Epidermal melanocyte (primary cell): Measurements from ENCODE around the gene LCN15.
"Not testable (repeated sequence)": the region's sequence is repeated elsewhere in the genome, so short reads cannot be mapped to it uniquely, and the experiment has no call there.

Source experiments
- DNase-seq: peaks from one replicate; pipeline ENCODE4 v3.0.0; 2011; ENCODE audit warnings: low spot score; ENCODE audit not compliant: insufficient read length

Gene LCN15

DNA sequence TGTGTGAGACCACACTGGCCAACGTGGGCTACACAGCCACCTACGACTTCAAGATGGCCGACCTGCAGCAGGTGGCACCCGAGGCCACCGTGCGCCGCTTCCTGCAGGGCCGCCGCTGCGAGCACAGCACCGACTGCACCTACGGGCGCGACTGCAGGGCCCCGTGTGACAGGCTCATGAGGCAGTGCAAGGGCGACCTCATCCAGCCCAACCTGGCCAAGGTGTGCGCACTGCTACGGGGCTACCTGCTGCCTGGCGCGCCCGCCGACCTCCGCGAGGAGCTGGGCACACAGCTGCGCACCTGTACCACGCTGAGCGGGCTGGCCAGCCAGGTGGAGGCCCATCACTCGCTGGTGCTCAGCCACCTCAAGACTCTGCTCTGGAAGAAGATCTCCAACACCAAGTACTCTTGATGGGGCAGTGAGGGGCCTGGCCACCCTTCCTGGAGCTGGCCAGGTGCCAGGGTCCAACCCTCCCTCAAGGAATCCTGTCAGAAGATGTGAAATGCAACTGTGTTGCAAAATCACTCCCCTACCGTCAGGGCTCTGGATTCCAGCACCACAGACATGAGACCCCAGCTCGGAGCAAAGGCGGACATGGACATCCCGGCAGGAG, 40.8 kb downstream of the LCN15 start:
- DNase-seq, result no peak

- DNase-seq, result no peak
Measured at GRCh38 chr9:136722969-136723356, 41.4 kb downstream of the LCN15 start.

DNA sequence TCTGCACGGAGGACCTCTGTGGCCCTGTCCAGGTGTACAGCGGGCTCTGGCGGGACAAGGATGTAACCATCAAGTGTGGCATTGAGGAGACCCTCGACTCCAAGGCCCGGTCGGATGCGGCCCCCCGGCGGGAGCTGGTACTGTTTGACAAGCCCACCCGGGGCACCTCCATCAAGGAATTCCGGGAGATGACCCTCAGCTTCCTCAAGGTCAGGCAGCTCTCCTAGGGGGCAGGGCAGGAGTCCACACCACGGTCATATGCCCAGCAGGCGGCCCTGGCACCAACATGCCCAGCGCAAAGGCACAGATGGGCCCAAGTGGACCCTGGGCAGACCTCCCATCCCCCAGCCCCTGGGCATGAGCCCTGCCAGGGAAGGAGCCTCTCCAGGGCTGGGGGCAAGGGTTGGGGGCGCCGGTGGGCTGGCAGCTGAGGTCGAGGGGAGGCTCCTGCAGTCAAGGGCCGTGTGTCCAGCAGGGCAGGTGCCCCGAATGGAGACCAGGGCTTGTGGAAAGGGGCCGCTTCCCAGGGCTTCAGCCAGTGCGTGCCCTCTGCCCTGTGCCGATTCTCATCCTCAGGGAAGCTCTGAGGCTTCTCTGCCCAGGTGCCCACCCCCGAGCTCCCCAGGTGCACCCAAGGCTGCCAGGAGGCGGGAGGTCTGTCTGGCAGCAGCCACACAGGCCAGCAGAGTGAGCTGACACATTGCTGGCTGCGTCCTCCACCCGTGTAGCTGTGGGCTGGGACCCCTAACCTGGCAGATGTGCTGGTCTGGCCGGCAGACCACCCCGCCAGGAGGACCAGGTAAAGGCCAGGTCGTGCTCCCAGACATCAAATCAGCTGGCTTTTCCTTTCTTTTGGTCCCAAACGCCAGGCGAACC, 42.0 kb downstream of the LCN15 start:
- no peak for DNase-seq

DNA sequence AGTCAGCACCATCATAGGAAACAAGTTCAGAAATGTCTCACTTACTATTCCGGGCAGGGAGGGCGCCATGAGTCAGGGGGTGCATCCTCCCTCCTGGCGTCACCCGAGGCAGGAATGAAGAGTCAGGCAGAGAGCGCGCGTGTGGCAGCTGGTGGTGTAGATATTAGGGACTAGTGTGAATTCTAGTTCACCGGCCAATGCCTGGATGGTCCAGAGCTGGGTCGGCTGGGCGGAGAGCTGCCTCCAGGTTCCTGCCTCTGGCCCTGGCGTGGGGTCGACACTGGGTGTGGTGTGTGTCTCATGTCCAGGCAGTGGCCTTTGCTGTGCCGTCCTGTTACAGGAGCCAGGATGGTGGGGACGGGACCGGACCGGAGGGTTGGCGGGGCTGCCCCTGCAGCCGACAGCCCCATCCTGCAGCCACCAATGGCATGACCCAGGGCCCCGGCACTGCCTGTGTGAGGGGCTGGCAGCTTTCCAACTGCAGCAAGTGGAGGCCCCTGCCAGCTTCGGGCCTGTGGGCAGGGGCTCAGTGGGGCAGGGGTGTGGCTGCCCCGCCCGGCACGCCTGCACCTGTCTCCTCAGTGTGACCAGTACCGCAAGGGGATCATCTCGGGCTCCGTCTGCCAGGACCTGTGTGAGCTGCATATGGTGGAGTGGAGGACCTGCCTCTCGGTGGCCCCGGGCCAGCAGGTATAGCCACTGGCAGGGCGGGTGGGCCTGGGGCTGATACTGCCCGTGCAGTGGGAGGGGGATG, 42.8 kb downstream of the LCN15 start:
- no peak for DNase-seq

GRCh38 chr9:136720898-136721338, 43.4 kb downstream of the LCN15 start:
- no peak for DNase-seq

DNA sequence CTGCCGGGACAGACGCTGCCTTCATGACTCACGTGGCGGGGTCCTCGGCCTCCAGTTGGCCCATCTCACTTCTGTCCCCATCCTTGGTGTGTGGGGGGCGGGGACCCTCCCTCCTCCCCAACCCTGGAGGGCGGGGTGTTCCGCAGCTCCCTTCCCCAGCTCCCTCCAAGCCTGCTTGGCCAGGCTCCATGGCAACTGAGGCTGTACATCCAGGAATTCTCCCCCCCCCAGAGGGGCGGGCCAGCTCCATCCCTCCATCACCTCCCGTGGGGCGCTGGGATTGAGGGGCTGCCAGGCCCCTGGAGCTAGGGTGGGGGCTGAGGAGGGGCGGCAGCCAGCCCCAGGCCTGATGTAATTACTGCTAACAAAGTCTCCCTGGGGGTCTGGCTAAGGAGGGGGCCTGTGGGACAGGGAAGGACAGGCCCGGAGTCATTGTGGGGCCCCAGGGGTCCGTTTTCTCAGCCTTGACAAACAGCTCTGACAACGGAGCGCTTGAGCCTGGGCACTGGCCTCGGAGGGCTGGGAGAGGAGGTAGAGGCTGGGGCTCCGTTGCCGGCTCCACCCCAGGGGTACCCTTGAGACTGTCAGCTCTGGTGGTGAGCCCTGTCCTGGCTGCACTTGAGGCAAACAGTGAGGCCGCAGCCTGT, 43.9 kb downstream of the LCN15 start:
- no peak for DNase-seq

DNA sequence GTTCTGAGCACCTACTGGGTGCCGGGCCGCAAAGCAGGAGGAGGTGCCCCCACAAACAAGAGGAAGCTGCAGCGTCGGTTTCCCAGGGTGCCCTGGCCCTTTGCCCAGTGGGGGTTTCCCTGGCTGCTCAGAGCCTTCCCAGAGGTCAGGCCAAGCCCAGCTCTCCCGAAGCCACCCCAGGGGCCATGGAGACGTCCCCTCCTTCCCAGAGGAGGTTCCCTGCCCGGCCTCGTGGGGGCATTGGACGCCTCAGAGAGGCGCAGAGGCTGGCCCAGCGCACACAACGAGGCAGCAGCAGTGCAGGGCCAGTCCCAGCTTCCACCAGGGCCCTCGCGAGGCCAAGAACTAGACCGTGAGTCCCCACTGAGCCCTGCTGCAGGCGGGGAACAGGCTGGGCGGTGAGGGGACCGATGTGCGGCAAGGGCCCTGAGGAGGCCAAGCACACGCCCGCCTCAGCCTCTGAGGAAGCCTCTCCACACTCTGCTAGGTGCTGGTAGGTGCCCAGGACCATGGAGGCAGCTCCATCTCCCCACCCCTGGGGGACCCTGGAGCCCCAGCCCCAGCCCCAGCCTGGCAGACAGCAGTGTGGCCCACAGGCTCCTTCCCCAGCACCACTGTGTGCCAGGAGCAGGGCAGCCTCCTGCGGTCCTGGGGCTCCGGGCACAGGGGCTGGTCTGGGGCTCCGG, 45.0 kb downstream of the LCN15 start:
- no peak for DNase-seq

GRCh38 chr9:136718345-136719194, 45.7 kb downstream of the LCN15 start:
- no peak for DNase-seq

DNA sequence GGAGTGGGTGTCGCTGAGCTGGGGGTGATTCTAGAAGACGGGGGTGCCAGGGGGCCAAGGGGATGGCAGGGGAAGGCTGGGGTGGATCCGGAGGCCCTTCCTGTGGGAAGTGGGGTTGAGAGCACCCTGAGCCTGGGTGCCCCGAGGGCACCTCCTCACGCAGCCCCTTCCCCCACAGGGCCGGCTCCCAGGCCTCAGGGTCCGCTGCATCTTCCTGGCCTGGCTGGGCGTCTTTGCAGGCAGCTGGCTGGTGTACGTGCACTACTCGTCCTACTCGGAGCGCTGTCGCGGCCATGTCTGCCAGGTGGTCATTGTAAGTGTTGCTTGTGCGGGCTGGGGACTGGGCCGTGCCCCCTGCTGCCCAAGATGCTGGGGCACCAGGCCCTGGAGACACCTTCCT, 46.9 kb downstream of the LCN15 start:
- no peak for DNase-seq

DNA sequence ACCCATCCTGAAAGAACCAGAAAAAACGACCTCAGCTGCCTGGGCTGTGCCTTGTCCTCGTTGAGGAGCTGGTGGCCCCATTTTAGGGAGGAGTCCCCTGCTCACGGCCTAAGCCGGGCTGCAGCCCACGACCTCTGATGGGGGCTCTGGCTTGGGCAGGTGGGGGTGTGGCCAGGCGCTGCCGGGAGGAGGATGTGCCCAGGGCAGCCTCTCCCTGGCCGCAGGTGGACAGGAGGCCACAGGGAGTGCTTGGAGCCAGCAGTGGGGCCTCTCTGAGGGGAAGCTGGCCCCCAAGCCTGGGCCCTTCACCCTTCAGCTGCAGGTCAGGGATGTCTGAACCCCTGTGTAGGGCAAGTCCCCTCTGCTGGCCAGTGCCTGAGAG, 49.4 kb downstream of the LCN15 start:
- no peak for DNase-seq

DNA sequence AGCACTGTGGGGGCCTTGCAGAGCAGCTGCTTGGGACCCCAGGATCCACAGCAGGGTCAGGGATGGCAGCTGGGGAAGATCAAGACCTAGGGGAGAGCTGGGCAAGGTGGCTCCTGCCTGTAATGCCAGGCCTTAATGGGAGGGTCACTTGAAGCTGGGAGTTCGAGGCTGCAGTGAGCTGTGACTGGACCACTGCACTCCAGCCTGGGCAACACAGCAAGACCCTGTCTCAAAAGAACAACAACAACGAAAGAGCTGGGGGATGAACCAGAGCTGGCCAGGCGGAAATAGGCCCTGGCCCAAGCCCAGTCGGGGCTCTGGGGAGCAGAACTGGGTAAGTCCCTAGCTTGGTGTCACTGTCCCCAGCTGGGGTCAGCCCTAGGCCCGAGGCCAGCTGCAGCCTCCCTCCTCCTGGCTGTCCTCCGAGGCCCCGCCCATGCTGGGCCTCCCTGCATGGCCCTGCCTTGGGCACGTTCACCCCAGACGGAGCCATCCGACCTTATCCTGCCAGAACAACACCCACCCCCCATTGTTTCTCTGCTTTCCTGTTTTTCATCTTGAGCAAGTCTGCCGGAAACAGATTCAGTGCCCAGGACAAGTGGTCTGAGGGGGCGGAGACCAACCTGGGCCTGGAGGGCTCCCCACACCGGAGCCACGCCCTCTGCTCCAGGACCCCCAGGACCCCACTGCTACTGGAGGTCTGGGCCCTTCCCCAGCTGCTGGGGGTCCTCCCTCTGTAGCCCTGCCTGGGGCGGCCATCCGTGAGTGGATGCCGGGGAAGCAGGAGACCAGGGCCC, 50.0 kb downstream of the LCN15 start:
- no peak for DNase-seq

GRCh38 chr9:136713550-136713949, 50.8 kb downstream of the LCN15 start:
- DNase-seq, result no peak

GRCh38 chr9:136712690-136713544, 51.4 kb downstream of the LCN15 start:
- no peak for DNase-seq

GRCh38 chr9:136711751-136712689, 52.3 kb downstream of the LCN15 start, which contains the start of gene DIPK1B:
Gene DIPK1B (plus strand): TSS chr9:136712572. CDS start chr9:136712666, 94 bp downstream.
- DNase-seq, result no peak

DNA sequence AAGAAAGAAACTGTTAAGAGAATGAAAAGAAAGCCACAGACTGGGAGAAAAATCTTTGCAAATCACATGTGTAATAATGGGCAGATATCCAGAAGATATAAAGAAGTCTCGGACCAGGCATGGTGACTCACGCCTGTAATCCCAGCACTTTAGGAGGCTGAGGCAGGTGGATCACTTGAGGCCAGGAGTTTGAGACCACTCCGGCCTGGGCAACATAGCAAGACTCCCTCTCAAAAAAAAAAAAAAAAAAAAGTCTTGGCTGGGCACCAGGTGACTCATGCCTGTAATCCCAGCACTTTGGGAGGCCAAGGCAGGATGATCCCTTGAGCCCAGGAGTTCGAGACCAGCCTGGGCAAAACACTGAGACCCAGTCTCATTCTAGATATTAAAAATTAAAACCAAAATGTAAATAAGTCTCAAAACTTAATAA, 53.1 kb downstream of the LCN15 start:
- not testable (repeated sequence) for DNase-seq

- DNase-seq, result no peak
Measured at GRCh38 chr9:136710543-136710942, 53.8 kb downstream of the LCN15 start.
